Coronary artery (tissue), 2 donors: Measurements from ENCODE around the gene PWWP2B.

ENCODE experiments used
- DNase-seq: peaks from one replicate; pipeline ENCODE4 v3.0.0-alpha.2; 2017; ENCODE audit warnings: low spot score
- H3K27ac ChIP-seq, 2 donors: fragments of 200-600 bp; sonication (generic); one replicate each; pipeline ENCODE4 v1.5.1; 2016 to 2019
- H3K4me3 ChIP-seq: fragments of 200-600 bp; sonication (generic); 2 replicates; pipeline ENCODE4 v1.5.1; 2016; ENCODE audit warnings: mild to moderate bottlenecking, moderate library complexity
- TF ChIP-seq, protein P1 (sequence below): fragments of 200-600 bp; sonication (generic); IDR thresholded peaks from one replicate; pipeline ENCODE4 v1.5.1; 2019; ENCODE audit warnings: antibody characterized with exemption

PWWP2B gene

DNA sequence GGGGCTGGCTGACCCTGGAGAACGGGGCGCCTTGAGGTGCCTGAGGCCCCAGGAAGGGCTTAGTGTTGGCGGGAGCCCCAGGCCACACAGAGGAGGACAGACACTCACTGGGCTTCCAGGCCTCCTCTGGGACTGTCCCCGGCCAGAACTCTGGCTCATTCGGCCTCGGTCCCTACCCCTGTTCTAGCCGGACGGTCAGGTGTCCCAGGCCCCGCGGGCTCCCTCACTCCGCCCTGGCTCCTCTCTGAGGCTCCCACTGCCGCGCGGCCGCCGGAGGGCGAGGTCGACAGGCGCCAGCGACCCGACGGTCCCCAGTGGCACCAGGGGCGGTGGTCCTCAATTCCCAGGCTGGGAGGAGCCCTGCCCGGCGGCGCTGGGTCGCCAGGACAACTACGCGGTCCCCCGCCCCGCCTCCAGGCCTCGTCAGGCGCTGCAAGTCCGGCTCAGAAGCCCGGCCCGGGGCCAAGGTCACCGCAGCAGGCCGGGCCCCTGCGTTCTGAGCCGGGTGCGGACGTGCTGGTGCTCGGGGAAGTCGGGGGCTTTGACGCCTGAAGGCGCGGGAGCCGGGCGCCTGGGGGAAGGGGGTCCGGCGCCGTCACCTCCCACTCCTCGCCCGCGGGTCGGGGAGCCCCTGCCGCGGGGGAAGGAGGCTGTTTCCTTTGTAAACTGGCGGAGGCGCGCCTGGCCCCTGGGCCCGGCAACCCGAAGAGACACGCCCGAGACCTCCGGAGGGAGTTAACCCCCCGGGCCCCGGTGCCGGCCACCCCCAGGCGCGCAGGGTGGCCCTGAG lies 1.1 kb upstream of the PWWP2B start:
- peak overlapping the region; percentile 99 for H3K4me3 ChIP-seq
- TF ChIP-seq, protein P1, sequence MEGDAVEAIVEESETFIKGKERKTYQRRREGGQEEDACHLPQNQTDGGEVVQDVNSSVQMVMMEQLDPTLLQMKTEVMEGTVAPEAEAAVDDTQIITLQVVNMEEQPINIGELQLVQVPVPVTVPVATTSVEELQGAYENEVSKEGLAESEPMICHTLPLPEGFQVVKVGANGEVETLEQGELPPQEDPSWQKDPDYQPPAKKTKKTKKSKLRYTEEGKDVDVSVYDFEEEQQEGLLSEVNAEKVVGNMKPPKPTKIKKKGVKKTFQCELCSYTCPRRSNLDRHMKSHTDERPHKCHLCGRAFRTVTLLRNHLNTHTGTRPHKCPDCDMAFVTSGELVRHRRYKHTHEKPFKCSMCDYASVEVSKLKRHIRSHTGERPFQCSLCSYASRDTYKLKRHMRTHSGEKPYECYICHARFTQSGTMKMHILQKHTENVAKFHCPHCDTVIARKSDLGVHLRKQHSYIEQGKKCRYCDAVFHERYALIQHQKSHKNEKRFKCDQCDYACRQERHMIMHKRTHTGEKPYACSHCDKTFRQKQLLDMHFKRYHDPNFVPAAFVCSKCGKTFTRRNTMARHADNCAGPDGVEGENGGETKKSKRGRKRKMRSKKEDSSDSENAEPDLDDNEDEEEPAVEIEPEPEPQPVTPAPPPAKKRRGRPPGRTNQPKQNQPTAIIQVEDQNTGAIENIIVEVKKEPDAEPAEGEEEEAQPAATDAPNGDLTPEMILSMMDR = no peak
- peak overlapping the region; percentile 84 to 98 for H3K27ac ChIP-seq
- DNase-seq = peak; percentile 86

DNA sequence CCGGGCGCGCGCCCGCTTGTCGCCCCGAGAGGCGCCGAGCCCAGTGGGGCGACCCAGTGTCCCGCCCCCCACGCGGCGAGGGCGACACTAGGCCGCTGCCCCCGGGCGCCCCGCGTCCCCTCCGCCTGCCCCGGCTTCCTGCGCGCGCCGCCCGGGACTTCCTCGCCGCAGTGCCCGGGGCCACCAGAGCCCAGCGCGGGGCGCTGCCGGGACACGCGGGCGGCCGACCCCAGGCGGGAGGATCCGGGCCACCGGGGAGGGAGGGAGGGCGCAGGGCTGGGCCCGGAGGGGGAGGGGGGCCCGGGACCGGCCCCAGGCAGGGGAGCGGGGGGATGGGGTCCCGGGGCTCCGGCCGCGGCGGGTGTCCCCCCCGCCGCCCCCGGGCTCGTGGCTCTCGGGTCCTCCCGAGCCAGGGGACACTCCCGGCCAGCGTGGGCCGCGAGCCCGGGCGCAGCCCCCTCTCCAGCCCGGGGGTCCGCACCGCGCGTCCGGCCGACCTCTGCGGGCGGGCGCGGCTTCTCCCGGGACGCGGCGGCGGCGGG lies 435 bp upstream of the PWWP2B start:
- peak overlapping the region; percentile 84 to 98 for H3K27ac ChIP-seq
- peak overlapping the region; percentile 99 for H3K4me3 ChIP-seq
- TF ChIP-seq, protein P1 = peak; percentile 30
- no peak for DNase-seq

DNA sequence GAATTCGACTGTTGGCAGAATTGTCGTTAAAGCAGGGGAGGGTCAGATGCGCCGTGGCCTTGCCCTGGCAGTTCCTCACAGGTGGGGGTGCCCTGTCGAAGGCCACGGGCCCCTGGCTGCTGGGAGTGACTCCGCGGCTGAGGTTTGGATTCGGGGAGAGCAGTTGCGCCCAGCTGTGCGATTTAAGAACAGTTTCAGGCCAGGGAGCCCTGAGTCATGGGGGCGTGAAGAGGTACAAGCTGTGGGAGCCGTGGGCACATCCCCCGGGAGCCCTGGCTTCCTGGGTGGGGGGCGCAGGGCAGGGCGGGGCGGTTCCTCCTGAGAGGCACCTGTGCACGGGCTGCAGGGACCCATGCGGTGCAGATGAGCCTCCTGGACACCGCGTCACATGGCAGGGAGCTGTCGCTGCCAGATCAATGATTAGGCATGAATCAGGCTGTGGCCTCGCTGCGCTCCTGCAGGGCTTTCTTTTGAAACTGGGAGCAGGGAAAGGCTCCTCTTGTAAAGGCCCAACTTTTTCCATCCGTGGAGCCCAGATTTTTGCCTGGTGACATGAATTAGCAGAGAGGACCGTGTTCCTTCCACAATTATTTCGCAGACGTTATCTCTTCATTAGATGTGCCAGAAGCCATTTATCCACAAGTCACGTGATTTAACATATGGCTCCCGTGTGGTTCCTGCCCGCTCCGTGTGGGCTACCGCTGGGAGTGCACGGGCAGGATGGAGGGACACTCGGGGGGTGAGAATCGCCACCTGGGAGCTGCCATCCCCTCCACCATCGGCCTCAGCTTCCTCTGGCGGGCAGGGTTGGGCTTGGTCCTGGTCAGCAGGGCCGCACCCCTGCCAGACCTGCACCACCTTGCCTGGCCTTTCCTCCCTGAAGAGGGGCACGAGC lies 918 bp downstream of the PWWP2B start:
- TF ChIP-seq, protein P1 = no peak
- Histone ChIP-seq H3K27ac (peak overlapping the region; percentile 56 to 98), H3K4me3 (peak overlapping the region; percentile 99)
- no peak for DNase-seq

DNA sequence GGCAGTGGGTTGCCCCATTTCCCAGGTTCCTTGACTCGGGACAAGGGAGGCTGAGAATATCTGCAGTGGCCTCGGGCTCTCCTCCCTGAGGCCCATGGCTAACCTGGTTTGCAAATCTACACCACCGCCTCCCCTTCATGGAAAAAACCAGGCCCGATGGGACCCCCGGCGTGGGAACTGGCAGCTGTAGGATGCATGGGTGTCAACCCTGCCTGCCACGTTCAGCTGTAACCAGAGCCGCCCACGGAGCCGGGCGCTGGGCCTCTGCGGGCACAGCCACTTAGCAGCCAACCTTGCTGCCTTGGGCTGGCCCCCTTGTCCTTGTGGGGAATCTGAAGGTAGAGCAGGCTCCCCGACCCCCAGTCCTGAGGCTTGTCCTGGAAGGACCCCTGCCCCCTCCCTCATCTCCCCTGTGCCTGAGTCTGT lies 1.6 kb downstream of the PWWP2B start:
- H3K27ac ChIP-seq = no peak overlapping the region
- peak overlapping the region; percentile 99 for H3K4me3 ChIP-seq
- TF ChIP-seq, protein P1 = no peak
- DNase-seq = no peak

DNA sequence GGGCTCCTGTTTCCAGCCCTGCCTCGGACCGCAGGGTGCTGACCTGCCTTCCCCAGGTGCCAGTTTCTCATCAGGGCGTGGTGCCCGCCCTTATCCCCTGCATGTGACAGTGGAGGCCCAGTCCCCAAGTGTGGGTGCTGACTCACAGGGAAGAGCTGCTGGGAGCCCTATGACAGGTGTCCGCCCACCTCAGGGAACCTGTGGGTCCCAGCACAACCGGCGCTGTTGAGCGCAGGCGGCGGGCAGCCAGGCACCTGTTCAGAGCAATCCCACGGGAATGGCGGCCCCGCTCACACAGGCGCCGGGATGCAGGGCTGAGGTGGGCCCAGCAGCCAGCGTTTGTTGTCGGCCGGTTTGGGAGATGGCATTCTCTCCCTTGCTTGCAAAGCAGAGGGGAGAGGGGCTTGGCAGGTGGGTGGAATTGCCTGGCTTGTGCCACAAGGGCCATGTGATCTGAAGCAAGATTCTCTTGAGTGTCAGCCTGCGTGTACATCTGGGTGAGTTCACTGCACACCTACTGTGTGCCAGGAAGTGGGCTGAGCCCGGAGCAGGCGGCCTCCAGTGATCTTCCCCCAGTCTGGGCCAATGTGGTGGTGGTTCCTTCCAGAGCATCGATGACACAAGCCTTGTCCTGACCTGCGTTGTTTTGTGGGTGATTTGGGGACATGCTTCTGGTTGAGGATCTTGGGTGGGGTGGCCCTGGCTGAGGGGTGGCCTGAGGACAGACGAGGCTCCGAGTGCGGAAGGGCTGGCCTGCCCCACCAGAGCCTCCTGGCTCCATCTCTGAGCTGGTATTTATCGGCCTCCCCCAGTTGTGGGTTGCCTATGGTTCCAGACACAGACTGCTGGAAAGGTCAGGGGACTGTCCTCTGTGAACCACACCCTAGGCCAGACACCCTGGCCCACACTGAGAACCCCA lies 2.4 kb downstream of the PWWP2B start:
- no peak for DNase-seq
- Histone ChIP-seq H3K27ac (no peak overlapping the region), H3K4me3 (no peak overlapping the region)
- TF ChIP-seq, protein P1 = no peak

DNA sequence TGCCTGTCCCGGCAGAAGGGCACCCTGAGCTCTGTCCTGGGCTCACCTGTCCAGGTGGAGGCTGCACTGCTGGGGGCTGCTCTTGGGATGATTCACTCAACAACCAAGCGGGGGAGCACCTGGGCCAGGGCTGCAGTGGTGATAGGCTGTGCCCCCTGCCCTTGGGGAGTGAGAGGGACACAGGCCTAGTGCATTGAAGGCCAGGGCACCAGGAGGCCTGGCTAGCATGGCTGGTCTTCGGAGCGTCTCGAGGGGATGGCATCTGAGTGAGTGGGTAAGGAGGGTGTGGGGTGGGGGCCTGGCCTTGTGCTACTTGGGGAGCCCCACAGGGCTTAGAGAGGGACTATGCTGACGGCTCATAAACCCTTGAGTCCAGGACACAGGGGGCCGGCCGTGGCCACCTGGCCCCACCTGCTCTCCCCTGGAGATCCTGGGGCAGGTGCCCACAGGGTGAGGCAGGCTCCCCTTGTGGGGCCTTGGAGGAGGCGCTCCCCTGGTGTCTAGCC lies 3.1 kb downstream of the PWWP2B start:
- DNase-seq = no peak
- TF ChIP-seq, protein P1 = no peak
- Histone ChIP-seq H3K27ac (no peak overlapping the region), H3K4me3 (no peak overlapping the region)
